Brain microvascular endothelial cell (primary cell): ENCODE measurements around the gene CYYR1.
A peak's percentile ranks its signal among the peaks of the same experiment; 100 is the strongest.

Source experiments
- DNase-seq: peaks from one replicate; pipeline ENCODE4 v3.0.0-alpha.2; 2020
- H3K27ac ChIP-seq: fragments of 250-450 bp; sonication (Bioruptor Pico); 2 replicates; pipeline ENCODE4 v1.5.1; 2020; ENCODE audit warnings: mild to moderate bottlenecking, moderate library complexity
- H3K27me3 ChIP-seq: fragments of 250-450 bp; sonication (Bioruptor Pico); replicated peaks from 2 replicates; pipeline ENCODE4 v1.5.1; 2020; ENCODE audit warnings: mild to moderate bottlenecking
- H3K36me3 ChIP-seq: fragments of 250-450 bp; sonication (Bioruptor Pico); replicated peaks from 2 replicates; pipeline ENCODE4 v1.5.1; 2020; ENCODE audit warnings: mild to moderate bottlenecking
- H3K4me3 ChIP-seq: 2 replicates; pipeline ENCODE4 v1.5.1; 2011; ENCODE audit warnings: low read depth, mild to moderate bottlenecking, control low read depth, low read length, moderate library complexity
- in situ Hi-C: cut with HindIII; loops from 2 replicates; pipeline ENCODE4 v1.10.0; 2017; ENCODE audit warnings: low sequenced_read_pairs, low pct_ligation_motif_present
- TF ChIP-seq, protein P1 (sequence below): IDR thresholded peaks from 2 replicates; pipeline ENCODE4 v1.5.1; 2011; ENCODE audit warnings: low read depth, mild to moderate bottlenecking, moderate library complexity, low read length, control low read depth, inconsistent platforms; ENCODE audit errors: missing control alignments

CYYR1 gene

DNA sequence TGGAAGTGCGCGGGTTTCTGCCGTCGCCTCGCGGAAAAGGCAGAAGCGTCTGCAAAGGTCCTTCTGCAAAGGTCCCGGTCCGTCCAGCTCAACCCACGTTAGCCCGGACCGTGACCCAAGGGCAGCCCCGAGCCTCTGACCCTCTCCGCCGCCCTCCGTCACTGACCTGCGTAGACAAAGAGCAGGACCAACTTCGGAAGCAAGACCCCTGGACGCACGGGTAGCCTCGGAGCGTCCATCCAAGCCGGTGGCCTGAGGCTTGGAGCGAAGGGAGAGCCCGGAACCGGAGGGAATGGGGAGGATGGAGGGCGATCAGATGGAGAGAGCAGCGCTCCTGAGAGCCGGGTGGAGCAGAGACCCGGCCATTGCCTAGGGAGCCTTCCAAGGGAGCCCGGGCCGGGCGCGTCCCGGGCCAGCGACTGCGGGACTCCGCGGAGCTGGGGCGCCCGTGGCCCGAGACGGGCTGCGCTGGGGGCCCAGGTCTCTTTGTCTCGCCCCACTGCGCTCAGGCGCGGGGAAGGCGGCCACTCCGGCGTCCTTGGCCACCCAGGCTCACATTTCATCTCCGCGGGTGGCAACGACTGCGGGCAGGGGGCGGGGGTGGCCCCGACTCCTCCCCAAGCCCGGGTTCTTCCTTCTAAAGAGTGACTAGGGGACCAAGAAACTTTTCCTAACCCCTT, at the start of gene CYYR1:
TSS of gene CYYR1 (minus strand) at position 585 of the 680 bp plus-strand sequence. CDS start at position 239, 346 bp downstream.
- TF ChIP-seq, protein P1, sequence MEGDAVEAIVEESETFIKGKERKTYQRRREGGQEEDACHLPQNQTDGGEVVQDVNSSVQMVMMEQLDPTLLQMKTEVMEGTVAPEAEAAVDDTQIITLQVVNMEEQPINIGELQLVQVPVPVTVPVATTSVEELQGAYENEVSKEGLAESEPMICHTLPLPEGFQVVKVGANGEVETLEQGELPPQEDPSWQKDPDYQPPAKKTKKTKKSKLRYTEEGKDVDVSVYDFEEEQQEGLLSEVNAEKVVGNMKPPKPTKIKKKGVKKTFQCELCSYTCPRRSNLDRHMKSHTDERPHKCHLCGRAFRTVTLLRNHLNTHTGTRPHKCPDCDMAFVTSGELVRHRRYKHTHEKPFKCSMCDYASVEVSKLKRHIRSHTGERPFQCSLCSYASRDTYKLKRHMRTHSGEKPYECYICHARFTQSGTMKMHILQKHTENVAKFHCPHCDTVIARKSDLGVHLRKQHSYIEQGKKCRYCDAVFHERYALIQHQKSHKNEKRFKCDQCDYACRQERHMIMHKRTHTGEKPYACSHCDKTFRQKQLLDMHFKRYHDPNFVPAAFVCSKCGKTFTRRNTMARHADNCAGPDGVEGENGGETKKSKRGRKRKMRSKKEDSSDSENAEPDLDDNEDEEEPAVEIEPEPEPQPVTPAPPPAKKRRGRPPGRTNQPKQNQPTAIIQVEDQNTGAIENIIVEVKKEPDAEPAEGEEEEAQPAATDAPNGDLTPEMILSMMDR: no peak
- Histone ChIP-seq H3K36me3 (no peaks in the 10 kb centered on the region), H3K27me3 (peaks cover 6% of the 10 kb centered on the region), H3K4me3 (peak within 1 kb of the TSS; percentile 63), H3K27ac (no peak within 1 kb of the TSS)
- in situ Hi-C loops: no loop called here
- DNase-seq: no peak

DNA sequence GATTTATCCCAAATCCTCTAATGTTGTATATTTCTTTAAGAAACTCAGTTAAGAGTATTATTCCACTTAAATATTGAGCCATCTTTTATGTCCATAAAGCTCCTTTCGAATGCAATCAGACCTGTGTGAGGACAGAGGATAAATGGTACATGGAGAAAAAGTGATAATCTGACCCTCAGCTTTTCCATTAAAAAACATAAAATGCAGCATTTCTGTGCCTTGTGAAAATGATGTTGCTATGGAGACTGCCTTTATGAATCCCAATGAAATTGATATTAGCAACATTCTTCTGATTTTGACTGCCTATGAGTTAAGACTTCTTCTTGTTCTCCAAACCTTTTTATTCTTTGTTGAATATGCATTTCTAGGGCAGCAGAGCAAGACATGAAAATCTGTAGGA, 44.1 kb upstream of the CYYR1 start:
- in situ Hi-C loops: no loop called here
- Histone ChIP-seq H3K36me3 (no peaks in the 10 kb centered on the region), H3K27ac (no peak overlapping the region), H3K4me3 (no peak overlapping the region), H3K27me3 (no peaks in the 10 kb centered on the region)
- TF ChIP-seq, protein P1: no peak
- no peak for DNase-seq

DNA sequence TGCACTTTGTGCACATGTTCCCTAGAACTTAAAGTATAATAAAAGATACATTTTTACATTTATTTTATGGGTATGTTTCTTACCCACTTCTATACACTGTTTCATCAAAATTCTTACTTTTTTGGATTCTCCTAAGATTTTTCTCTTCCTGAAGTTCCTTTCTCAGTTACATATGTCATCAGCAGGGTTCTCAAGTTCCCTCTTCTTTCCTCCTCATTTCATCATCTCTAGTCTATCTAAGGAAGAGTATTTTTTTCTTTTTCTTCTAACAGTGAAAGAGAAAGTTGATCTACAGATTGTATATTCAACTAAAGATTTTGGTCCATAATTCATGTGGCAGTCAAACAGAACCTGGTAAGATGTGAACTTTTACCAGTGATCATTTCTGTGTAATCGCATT, 41.2 kb upstream of the CYYR1 start:
- in situ Hi-C loops: no loop called here
- no peaks in the 10 kb centered on the region for H3K36me3 ChIP-seq
- no peak overlapping the region for H3K27ac ChIP-seq
- H3K27me3 ChIP-seq: no peaks in the 10 kb centered on the region
- TF ChIP-seq, protein P1: no peak
- no peak for DNase-seq
- no peak overlapping the region for H3K4me3 ChIP-seq

DNA sequence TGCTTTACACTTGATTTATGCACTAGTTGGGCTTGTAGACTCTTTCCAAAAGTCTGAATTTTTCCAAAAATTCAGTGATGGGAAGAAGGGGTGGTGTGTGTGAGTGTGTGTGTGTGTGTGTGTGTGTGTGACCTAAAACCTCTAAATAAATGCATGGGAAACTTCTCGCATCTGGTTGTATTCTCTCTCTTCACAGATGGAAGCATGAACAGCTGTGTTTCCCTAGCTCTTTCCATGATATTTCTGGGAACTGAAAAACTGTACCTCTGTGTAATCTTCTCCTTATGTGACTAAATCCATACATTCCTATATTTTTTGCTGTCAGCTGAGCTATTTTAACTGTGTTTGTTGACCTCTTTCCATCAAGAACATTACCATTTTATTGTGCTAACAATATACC, 26.2 kb upstream of the CYYR1 start:
- DNase-seq: no peak
- TF ChIP-seq, protein P1: no peak
- Histone ChIP-seq H3K27me3 (no peaks in the 10 kb centered on the region), H3K4me3 (no peak overlapping the region), H3K27ac (no peak overlapping the region), H3K36me3 (no peaks in the 10 kb centered on the region)
- in situ Hi-C loops: no loop called here

DNA sequence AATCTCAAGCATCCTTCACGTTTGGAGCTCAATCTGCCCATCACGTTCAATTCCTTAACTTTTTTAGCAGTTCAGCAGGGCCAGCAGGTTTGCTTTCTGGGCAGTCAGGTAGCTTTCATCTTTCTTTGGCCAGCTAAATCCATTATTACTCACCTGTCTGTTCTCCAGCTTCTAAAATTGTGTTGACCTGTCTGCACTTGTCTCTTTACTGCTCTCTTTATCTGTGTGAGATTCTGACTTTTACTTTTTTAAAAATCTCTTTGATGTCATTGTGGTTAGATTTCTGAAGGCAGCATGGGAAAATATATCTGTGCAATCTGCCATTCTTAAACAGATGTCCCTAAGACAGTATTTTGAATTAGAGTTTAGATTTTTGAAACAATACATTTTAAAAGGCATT, 24.9 kb upstream of the CYYR1 start:
- H3K27ac ChIP-seq: no peak overlapping the region
- H3K36me3 ChIP-seq: no peaks in the 10 kb centered on the region
- H3K4me3 ChIP-seq: no peak overlapping the region
- TF ChIP-seq, protein P1: no peak
- in situ Hi-C loops: no loop called here
- H3K27me3 ChIP-seq: no peaks in the 10 kb centered on the region
- no peak for DNase-seq

DNA sequence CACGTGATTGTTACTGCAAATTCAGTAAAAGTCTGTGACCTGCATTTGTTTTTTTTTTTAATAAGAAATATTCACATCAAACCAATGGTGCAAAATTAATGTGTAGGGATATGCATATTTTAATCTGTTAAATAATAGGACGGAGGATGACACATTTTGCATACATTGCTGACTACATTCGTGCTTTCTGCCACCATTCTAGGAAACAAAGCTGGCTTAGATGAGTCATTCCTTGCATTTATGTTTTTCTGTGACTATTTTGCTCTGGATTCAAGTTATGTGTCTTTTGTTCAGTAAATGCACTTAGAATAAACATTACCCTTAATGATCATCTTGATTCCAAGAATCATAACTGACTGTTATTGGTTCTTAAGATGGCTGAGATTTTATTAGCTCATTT, 23.9 kb upstream of the CYYR1 start:
- no peak for DNase-seq
- in situ Hi-C loops: no loop called here

More for the DNA sequence above, 23.9 kb upstream of the CYYR1 start:
- no peaks in the 10 kb centered on the region for H3K36me3 ChIP-seq
- H3K4me3 ChIP-seq: no peak overlapping the region
- TF ChIP-seq, protein P1: no peak
- H3K27me3 ChIP-seq: no peaks in the 10 kb centered on the region
- H3K27ac ChIP-seq: no peak overlapping the region
